Mesendoderm (in vitro differentiated cells): ENCODE results near the gene PPP1R15A.
"Not testable (repeated sequence)": the region's sequence is repeated elsewhere in the genome, so short reads cannot be mapped to it uniquely, and the experiment has no call there.

Experiments
- DNase-seq: peaks from one replicate; pipeline ENCODE4 v3.0.0; 2013
- H2AK5ac ChIP-seq: 2 replicates; pipeline ENCODE4 v1.6.1; 2013; ENCODE audit warnings: low read length, inconsistent platforms
- H2BK120ac ChIP-seq: 2 replicates; pipeline ENCODE4 v1.6.1; 2013; ENCODE audit warnings: low read depth, mild to moderate bottlenecking, low read length, moderate library complexity, mixed read lengths
- H2BK15ac ChIP-seq: replicated peaks from 2 replicates; pipeline ENCODE4 v1.6.1; 2013; ENCODE audit warnings: low read depth, mild to moderate bottlenecking, moderate library complexity
- H2BK5ac ChIP-seq: 2 replicates; pipeline ENCODE4 v1.6.1; 2013; ENCODE audit warnings: low read length, inconsistent platforms
- H3K18ac ChIP-seq: 2 replicates; pipeline ENCODE4 v1.6.1; 2013; ENCODE audit warnings: mild to moderate bottlenecking, low read length, mixed read lengths
- H3K23ac ChIP-seq: one replicate; pipeline ENCODE4 v1.6.1; 2013; ENCODE audit warnings: low read length
- H3K27ac ChIP-seq: 2 replicates; pipeline ENCODE4 v1.5.1; 2013; ENCODE audit warnings: low read depth, mild to moderate bottlenecking, inconsistent platforms, low read length, moderate library complexity
- H3K27me3 ChIP-seq: 2 replicates; pipeline ENCODE4 v1.6.1; 2013; ENCODE audit warnings: low read length, control low read depth, mild to moderate bottlenecking, inconsistent platforms; ENCODE audit not compliant: insufficient read depth, poor library complexity
- H3K36me3 ChIP-seq: 2 replicates; pipeline ENCODE4 v1.6.1; 2013; ENCODE audit warnings: low read length, inconsistent platforms; ENCODE audit not compliant: control insufficient read depth, insufficient read depth
- H3K4ac ChIP-seq: one replicate; pipeline ENCODE4 v1.6.1; 2013; ENCODE audit warnings: low read depth, mild to moderate bottlenecking, low read length, moderate library complexity
- H3K4me1 ChIP-seq: 2 replicates; pipeline ENCODE4 v1.6.1; 2013; ENCODE audit warnings: low read depth, low read length, inconsistent platforms; ENCODE audit not compliant: control insufficient read depth
- H3K4me2 ChIP-seq: 2 replicates; pipeline ENCODE4 v1.6.1; 2013; ENCODE audit warnings: low read length
- H3K4me3 ChIP-seq: 2 replicates; pipeline ENCODE4 v1.5.1; 2013; ENCODE audit warnings: mild to moderate bottlenecking, low read length
- H3K56ac ChIP-seq: one replicate; pipeline ENCODE4 v1.6.1; 2013; ENCODE audit warnings: low read length
- H3K79me1 ChIP-seq: 2 replicates; pipeline ENCODE4 v1.6.1; 2013; ENCODE audit warnings: low read length, inconsistent platforms
- H3K79me2 ChIP-seq: 2 replicates; pipeline ENCODE4 v1.6.1; 2013; ENCODE audit warnings: mild to moderate bottlenecking, low read length; ENCODE audit not compliant: control insufficient read depth, insufficient read depth
- H3K9ac ChIP-seq: 2 replicates; pipeline ENCODE4 v1.6.1; 2013; ENCODE audit warnings: low read length, inconsistent platforms
- H4K5ac ChIP-seq: one replicate; pipeline ENCODE4 v1.6.1; 2013; ENCODE audit warnings: low read length
- H4K8ac ChIP-seq: one replicate; pipeline ENCODE4 v1.6.1; 2013; ENCODE audit warnings: low read depth, mild to moderate bottlenecking, control low read depth, low read length, moderate library complexity
- WGBS: extraction: QIAGEN DNeasy Blood & Tissue Kit; methylation state at CpG from one replicate; pipeline ENCODE4 v1.1.7; 2013; ENCODE audit warnings: low lambda C conversion rate, missing lambda C conversion rate; ENCODE audit not compliant: insufficient coverage; ENCODE audit errors: extremely low coverage; 5-methylcytosine and 5-hydroxymethylcytosine counted together

The PPP1R15A gene

DNA sequence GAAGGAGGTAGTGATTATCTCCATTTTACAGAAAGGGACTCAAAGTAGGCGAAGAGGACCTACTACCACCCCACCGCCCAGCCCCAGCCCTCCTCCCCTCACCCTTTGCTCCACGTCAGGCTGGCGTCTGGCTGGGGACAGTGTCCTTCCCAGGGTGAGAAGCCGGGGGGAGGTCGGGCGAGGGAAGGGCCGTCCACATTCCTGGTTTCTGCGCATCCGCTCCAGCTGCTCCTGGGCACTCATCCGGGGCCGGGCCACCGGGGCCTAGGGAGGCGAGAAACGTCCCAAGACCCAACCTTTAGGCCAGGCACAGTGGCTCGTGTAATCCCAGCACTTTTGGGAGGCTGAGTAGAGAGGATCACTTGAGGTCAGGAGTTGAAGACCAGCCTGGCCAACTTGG is 31.2 kb upstream of the PPP1R15A start:
- H3K27me3 ChIP-seq = no peaks in the 10 kb centered on the region
- H4K8ac ChIP-seq = no peak overlapping the region
- no peak overlapping the region for H3K18ac ChIP-seq
- H3K56ac ChIP-seq = no peak overlapping the region
- H2AK5ac ChIP-seq = no peak overlapping the region
- no peaks in the 10 kb centered on the region for H3K79me1 ChIP-seq
- H3K4me1 ChIP-seq = no peaks in the 10 kb centered on the region
- H2BK120ac ChIP-seq = no peak overlapping the region
- no peak overlapping the region for H3K4ac ChIP-seq
- no peak overlapping the region for H3K4me2 ChIP-seq
- H2BK15ac ChIP-seq = no peak overlapping the region
- H2BK5ac ChIP-seq = no peak overlapping the region
- H3K27ac ChIP-seq = no peak overlapping the region
- no peaks in the 10 kb centered on the region for H3K79me2 ChIP-seq
- H4K5ac ChIP-seq = no peak overlapping the region
- H3K4me3 ChIP-seq = no peak overlapping the region
- DNase-seq = no peak
- no peak overlapping the region for H3K23ac ChIP-seq
- no CpG with 5 or more reads among the region's 16 CpGs for WGBS
- H3K9ac ChIP-seq = no peak overlapping the region
- no peaks in the 10 kb centered on the region for H3K36me3 ChIP-seq

DNA sequence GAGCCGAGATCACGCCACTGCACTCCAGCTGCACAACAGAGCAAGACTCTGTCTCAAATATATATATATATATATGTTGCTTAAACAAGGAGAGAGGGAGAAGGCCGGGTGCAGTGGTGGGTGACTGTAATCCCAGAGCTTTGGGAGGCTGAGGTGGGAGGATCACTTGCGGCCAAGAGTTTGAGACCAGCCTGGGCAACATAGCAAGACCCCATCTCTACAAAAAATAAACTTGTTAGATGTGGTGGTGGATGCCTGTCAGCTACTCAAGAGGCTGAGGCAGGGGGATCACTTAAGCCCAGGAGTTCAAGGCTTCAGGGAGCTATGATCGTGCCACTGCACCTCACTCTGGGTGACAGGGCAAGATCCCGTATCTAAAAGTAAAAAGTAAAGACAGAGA is 30.6 kb upstream of the PPP1R15A start:
- Histone ChIP-seq H2AK5ac (no peak overlapping the region), H3K18ac (no peak overlapping the region), H2BK120ac (no peak overlapping the region), H3K36me3 (no peaks in the 10 kb centered on the region), H3K9ac (no peak overlapping the region), H4K8ac (no peak overlapping the region), H3K79me2 (no peaks in the 10 kb centered on the region), H3K4me2 (no peak overlapping the region), H3K27ac (no peak overlapping the region), H4K5ac (no peak overlapping the region), H3K4ac (no peak overlapping the region), H2BK5ac (no peak overlapping the region), H3K23ac (no peak overlapping the region), H3K56ac (no peak overlapping the region), H2BK15ac (no peak overlapping the region), H3K27me3 (no peaks in the 10 kb centered on the region), H3K4me3 (no peak overlapping the region), H3K4me1 (no peaks in the 10 kb centered on the region), H3K79me1 (no peaks in the 10 kb centered on the region)
- WGBS = no CpG with 5 or more reads among the region's 6 CpGs
- no peak for DNase-seq

DNA sequence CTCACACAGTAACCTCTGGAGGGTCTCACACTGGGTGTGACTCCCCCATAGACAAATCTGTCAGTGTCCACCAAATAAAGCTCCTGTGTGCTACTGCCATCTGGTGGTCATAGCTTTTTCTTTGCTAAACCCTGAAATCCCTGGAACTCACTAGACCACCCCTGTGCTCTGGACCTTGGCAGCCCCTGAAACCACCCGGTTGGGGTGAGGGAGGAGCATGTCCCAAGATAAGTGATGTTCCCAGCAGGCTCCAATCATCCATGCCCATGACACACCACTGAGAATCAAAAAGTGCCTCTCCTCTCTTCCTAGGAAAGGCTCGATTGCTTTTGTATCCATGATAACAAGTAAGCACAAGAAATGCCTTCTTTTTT is 29.4 kb upstream of the PPP1R15A start:
- Histone ChIP-seq H2BK120ac (no peak overlapping the region), H2AK5ac (no peak overlapping the region), H3K36me3 (no peaks in the 10 kb centered on the region), H4K8ac (no peak overlapping the region), H3K4me3 (no peak overlapping the region), H4K5ac (no peak overlapping the region), H3K27ac (no peak overlapping the region), H3K79me2 (no peaks in the 10 kb centered on the region), H3K79me1 (no peaks in the 10 kb centered on the region), H2BK15ac (no peak overlapping the region), H3K18ac (no peak overlapping the region), H3K56ac (no peak overlapping the region), H3K9ac (no peak overlapping the region), H2BK5ac (no peak overlapping the region), H3K4me1 (no peaks in the 10 kb centered on the region), H3K4ac (no peak overlapping the region), H3K27me3 (no peaks in the 10 kb centered on the region), H3K23ac (no peak overlapping the region), H3K4me2 (no peak overlapping the region)
- no CpG with 5 or more reads among the region's 2 CpGs for WGBS
- DNase-seq = peak; percentile 75

DNA sequence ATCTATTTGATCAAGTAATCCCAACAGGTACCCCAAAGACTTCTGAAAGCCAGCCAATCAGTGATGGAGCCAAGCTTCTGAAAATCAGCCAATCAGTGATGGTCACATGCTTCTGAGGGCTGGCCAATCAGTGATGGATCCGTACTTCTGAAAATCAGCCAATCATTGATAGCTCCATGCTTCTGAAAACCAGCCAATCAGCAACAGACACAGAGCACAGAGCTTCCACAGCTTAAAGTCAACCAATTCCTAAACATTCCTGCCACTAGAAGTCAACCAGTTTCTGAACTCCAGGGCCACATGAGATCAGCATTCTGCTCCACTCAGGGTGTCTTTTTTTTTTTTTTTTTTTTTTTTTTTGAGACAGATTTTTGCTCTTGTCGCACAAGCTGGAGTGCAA is 27.7 kb upstream of the PPP1R15A start:
- Histone ChIP-seq H4K5ac (no peak overlapping the region), H4K8ac (no peak overlapping the region), H3K4ac (no peak overlapping the region), H3K56ac (no peak overlapping the region), H3K79me1 (no peaks in the 10 kb centered on the region), H2BK5ac (no peak overlapping the region), H3K4me3 (no peak overlapping the region), H3K9ac (no peak overlapping the region), H3K79me2 (no peaks in the 10 kb centered on the region), H3K27ac (no peak overlapping the region), H3K4me2 (no peak overlapping the region), H3K23ac (no peak overlapping the region), H3K36me3 (no peaks in the 10 kb centered on the region), H2BK15ac (no peak overlapping the region), H2AK5ac (no peak overlapping the region), H3K18ac (no peak overlapping the region), H2BK120ac (no peak overlapping the region), H3K27me3 (no peaks in the 10 kb centered on the region), H3K4me1 (no peaks in the 10 kb centered on the region)
- DNase-seq = peak; percentile 94
- no CpG with 5 or more reads among the region's 2 CpGs for WGBS

DNA sequence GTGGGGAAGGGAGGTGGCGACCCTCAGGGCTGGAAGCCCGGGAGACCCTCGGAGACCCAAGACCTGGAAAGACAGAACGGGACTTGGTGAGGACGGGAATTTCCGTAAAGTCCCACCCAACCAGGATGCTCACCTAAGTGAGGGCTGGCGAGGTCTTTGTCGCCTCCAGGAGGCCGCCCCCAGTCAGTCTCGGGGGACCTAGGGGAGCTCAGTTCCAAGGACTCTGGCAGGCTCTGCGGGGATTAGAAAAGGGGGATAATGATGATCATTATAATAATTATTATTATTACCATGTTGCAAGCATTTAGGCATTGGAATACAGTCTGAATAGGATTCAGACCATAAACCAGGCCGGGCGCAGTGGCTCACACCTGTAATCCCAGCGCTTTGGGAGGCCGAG is 26.8 kb upstream of the PPP1R15A start:
- Histone ChIP-seq H3K36me3 (no peaks in the 10 kb centered on the region), H3K4me3 (no peak overlapping the region), H3K23ac (no peak overlapping the region), H2AK5ac (no peak overlapping the region), H3K27ac (no peak overlapping the region), H3K79me2 (no peaks in the 10 kb centered on the region), H2BK5ac (no peak overlapping the region), H4K5ac (no peak overlapping the region), H3K56ac (no peak overlapping the region), H3K4me2 (no peak overlapping the region), H2BK15ac (no peak overlapping the region), H3K18ac (no peak overlapping the region), H3K79me1 (no peaks in the 10 kb centered on the region), H3K9ac (no peak overlapping the region), H3K4me1 (no peaks in the 10 kb centered on the region), H2BK120ac (no peak overlapping the region), H4K8ac (no peak overlapping the region), H3K27me3 (no peaks in the 10 kb centered on the region), H3K4ac (no peak overlapping the region)
- WGBS = no CpG with 5 or more reads among the region's 15 CpGs
- no peak for DNase-seq

DNA sequence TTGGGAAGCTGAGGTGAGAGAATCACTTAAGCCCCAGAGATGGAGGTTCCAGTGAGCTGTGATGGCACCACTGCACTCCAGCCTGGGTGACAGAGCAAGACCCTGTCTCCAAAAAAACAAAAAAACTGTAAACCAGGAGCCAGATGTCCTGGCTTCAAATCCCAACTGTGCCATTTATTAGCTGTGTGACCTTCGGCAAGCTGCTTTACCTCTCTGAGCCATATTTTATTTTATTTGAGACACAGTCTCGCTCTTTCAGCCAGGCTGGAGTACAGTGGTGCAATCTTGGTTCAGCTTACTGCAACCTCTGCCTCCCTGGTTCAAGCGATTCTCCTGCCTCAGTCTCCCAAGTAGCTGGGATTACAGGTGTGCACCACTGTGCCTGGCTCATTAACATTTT is 25.6 kb upstream of the PPP1R15A start:
- not testable (repeated sequence) for H2AK5ac ChIP-seq, H2BK15ac ChIP-seq, H3K18ac ChIP-seq, H2BK120ac ChIP-seq, H3K4ac ChIP-seq, H3K27ac ChIP-seq, H2BK5ac ChIP-seq, H3K23ac ChIP-seq, H3K9ac ChIP-seq, H3K36me3 ChIP-seq, H3K79me2 ChIP-seq, H3K4me2 ChIP-seq, H3K27me3 ChIP-seq, H4K5ac ChIP-seq, H3K79me1 ChIP-seq, DNase-seq, H3K56ac ChIP-seq, H3K4me3 ChIP-seq, H4K8ac ChIP-seq, H3K4me1 ChIP-seq
- no CpG with 5 or more reads among the region's 3 CpGs for WGBS
